LHCN-M2 (cell line): Measurements from ENCODE around the gene ACSS2. TPM values are rescaled to one million over a fixed set of nuclear protein-coding genes. Genes with fewer than 3 reads are reported as not detected.

Source experiments
- total RNA-seq: library from RNA; depleted of rRNA; stranded (reverse); fragments of >200 nt; gene quantifications from 2 replicates; pipeline ENCODE4 v1.2.3, GENCODE V29; 2014; rRNA removed

ACSS2 gene
- total RNA-seq, 1 experiment from 2014 or later, result 19.5 TPM

Other genes starting within 250 kb of the ACSS2 start
- 23.0 and 23.8 TPM in 2 replicates for gene PIGU, start 199.5 kb upstream of the ACSS2 start, total RNA-seq
- gene TP53INP2, start 172.3 kb upstream of the ACSS2 start, total RNA-seq, result 2.2 and 3.9 TPM in 2 replicates
- gene NCOA6, start 51.0 kb upstream of the ACSS2 start, total RNA-seq, result 5.5 and 10.1 TPM in 2 replicates
- gene GGT7, start 3.8 kb upstream of the ACSS2 start, total RNA-seq, result 5.7 and 7.3 TPM in 2 replicates
- gene GSS, start 79.2 kb downstream of the ACSS2 start, total RNA-seq, result 108 and 112 TPM in 2 replicates
- gene MYH7B, start 79.3 kb downstream of the ACSS2 start, total RNA-seq, result 0.06 TPM in 1 of 2 replicates, not detected in the other
- 57.1 and 64.8 TPM in 2 replicates for gene TRPC4AP, start 216.2 kb downstream of the ACSS2 start, total RNA-seq